Activated CD8-positive, alpha-beta memory T cell treated with anti-CD3 and anti-CD28 coated beads for 36 hours (primary cell): Measurements from ENCODE around the gene GABBR2. TPM values are rescaled to one million over a fixed set of nuclear protein-coding genes. Genes with fewer than 3 reads are reported as not detected.

Experiments used
- CTCF ChIA-PET: fragments of 350-600 bp; sonication (Branson Sonifier 250); formaldehyde crosslinking; loops from one replicate; lab custom pipeline; 2021; ENCODE audit warnings: antibody characterized with exemption; lab: Charles Lee
- POLR2A ChIA-PET: fragments of 350-600 bp; sonication (Branson Sonifier 250); formaldehyde crosslinking; loops from one replicate; lab custom pipeline; 2021; ENCODE audit warnings: antibody characterized with exemption; lab: Charles Lee
- total RNA-seq, 2 experiments: library from RNA; stranded (reverse); gene quantifications; one replicate each; pipeline ENCODE4 v1.2.3, GENCODE V29; 2021

Gene GABBR2
- total RNA-seq, 2 experiments from 2014 or later: not detected

- POLR2A ChIA-PET: no interaction called here
- CTCF ChIA-PET: no interaction called here
These were observed 271.2 kb downstream of the GABBR2 start for GRCh38 chr9:98437458-98438034.

GRCh38 chr9:98432960-98433359, 275.8 kb downstream of the GABBR2 start:
- CTCF ChIA-PET: no interaction called here
- POLR2A ChIA-PET: no interaction called here

DNA sequence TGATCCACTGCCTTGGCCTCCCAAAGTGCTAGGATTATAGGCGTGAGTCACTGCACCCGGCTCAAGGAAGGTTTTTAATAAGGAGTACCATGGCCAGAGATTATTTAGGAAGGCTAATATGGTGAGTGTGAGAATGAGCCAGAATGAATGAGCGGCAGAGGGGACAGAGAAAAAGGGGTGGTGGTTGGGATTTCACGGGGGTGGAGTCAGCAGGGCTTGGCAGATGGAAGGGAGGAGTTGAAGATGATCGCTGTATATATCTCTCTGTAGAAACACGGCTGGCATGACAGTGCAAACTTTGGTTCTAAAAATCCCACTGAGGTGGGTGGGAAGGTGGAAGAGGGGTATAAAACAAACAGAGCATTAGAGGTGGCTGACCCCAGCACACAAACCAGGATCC, 276.6 kb downstream of the GABBR2 start:
- CTCF ChIA-PET: no interaction called here
- POLR2A ChIA-PET: no interaction called here

- CTCF ChIA-PET: no interaction called here
- POLR2A ChIA-PET: no interaction called here
These were observed 278.0 kb downstream of the GABBR2 start for GRCh38 chr9:98430535-98431292.

GRCh38 chr9:98429613-98430012, 279.1 kb downstream of the GABBR2 start:
- CTCF ChIA-PET: no interaction called here
- POLR2A ChIA-PET: no interaction called here

DNA sequence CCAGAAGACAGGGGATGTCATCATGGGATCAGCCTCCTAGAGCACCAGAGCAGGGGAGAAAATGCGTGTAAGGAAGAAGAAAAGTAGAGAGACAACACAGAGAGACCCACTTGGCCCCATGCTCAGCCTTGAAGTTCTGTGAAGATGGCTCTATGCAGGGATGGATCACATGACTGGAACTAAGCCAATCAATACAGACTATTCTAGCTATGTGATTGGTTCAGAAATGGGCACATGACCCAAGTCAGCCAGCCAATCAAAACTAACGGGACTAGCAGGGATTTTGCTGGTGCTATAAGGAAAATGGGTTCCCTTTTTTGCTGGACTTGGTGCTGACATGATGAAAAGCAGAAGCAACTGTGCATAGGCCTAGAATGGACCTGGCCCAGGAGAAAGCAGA, 280.3 kb downstream of the GABBR2 start:
- ChIA-PET POLR2A (interaction anchor here (0.7 kb wide), 1 partner anchor 108 kb away, joined by 5 read pairs; no protein-coding TSS in a partner anchor), CTCF (no interaction called here)

DNA sequence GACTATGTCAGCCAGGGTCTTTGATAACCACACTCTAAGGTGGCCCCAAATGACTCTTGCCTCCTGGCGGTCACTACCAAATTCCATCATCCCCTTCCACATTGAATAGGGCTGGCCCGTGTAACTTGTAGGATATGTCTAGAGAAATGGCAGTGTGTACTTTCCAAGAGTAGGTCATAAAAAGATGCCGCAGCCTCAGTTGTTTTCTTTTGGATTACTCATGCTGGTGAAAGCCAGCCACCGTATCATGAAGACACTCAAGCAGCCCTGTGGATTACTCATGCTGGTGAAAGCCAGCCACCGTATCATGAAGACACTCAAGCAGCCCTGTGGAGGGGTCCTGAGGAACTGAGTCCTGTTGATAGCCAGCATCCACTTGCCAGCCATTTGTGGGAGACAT, 281.2 kb downstream of the GABBR2 start:
- POLR2A ChIA-PET: no interaction called here
- CTCF ChIA-PET: no interaction called here

DNA sequence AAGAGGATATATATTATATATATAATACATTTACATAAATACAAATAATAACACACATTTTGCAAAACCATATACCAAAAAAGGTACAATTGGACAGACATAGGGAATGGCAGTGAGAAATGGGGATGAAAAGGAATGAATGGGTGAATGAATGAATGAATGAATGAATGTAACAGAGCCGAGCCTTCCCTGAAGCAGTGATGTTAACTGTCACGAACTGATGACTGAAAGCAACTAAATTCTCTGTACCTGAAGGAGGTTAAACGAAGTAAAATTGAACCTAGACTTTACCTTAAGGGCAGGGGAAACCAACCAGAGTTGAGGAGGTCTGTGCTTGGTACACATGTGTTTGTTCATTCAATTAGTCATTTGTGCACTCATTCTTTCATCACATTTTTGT, 283.7 kb downstream of the GABBR2 start:
- ChIA-PET CTCF (no interaction called here), POLR2A (no interaction called here)

- CTCF ChIA-PET: no interaction called here
These were observed 289.5 kb downstream of the GABBR2 start for GRCh38 chr9:98419260-98419603.

DNA sequence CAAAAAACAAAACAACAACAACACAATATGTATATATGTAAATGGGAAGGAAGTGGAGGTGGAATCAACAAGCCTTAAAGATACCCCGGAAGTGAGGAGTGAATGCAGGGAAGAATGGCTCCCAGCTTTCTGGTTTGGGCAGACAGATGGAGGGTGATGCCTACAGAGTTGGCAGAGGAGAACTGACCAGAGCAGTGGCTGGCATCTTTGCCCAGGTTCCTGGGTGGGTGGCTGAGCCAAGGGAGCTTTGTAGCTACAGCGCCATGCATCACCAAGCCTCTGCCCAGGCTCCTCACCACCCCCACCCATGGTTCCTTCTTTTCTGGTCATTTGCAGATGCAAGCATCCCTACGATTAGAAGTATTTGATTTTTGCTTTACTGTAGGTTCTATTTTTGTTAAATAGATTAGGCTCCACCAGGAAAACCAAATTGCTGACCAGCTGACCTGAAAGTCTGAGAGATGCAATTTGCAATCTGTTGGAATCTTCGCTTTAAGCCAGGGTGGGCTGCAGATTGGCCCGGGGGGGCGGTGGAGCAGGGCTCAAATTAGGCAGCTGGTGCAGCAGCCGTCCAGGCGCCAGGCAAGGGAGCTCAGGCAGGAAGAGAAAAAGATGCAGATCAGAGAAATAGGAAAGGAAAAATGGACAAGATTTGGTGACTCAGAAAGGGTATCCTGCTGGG, 290.0 kb downstream of the GABBR2 start:
- CTCF ChIA-PET: no interaction called here
- POLR2A ChIA-PET: no interaction called here

More at GRCh38 chr9:98419260-98419603, 289.5 kb downstream of the GABBR2 start:
- POLR2A ChIA-PET: no interaction called here

DNA sequence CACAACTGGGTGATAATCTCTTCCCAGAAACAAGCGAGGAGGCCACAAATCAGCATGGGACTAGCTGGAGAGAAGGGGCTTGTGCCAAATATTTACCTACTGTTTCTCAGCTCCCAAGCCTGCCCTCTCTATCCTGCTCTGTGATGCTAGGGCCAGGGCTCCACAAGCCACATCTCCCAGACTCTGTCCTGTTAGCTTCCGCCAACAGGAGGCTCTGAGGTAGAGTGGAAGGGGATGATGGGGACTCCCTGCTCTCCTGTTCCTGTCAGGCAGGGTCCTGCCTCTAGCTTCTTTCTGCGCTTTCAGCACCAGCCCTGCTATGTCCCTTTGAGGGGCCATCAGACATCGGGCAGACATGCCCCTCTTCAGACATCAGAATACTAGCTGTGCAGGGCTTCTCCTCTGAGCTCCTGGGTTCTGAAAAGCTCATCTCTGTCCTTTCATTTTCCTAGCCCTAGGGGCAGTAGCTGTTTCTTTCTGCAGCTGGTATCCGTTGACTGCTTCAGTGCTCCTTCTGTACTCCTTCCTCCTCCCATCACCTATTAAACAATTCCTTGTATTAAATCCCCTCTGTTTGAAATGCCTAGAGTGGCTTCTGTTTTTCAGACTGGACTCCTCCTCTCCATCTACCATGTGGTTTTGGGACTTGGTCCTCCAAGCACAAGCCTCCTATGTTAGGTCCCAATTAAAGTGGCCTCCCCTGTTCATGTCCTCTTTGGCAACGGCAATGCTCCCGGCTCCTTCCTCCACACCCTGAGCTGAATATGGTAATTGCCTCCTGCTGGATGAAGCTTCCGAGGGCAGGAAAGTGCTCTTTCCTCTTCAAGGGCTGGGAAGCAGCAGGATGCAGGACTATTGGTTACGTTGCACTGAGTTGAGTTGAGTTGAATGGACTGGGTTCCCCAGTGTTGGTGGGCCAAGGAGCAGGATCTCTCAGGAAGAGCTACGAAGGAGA, 292.2 kb downstream of the GABBR2 start:
- ChIA-PET CTCF (no interaction called here), POLR2A (interaction anchor here (0.7 kb wide), 1 partner anchor 101 kb away, joined by 4 read pairs; no protein-coding TSS in a partner anchor)

DNA sequence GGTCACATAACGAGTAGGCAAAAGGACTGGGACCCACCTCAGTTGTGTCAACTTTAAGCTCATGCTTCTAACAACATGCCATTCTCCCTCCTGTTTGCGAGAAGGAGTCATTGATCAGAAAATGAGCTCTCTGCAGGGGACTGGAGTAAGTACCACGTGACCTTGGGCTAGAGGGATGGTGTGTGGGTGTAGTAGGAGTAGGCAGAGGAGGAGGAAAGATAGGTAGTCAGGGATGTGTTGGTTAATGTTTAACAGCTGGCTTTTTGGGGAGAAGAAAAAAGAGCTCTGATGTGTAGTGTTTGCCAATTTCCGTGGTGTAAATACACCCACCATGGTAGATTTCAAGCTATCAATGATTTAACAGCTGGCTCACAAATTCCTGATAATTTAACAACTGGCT, 293.0 kb downstream of the GABBR2 start:
- CTCF ChIA-PET: no interaction called here
- POLR2A ChIA-PET: interaction anchor here (0.7 kb wide), 1 partner anchor 100 kb away, joined by 4 read pairs; no protein-coding TSS in a partner anchor

DNA sequence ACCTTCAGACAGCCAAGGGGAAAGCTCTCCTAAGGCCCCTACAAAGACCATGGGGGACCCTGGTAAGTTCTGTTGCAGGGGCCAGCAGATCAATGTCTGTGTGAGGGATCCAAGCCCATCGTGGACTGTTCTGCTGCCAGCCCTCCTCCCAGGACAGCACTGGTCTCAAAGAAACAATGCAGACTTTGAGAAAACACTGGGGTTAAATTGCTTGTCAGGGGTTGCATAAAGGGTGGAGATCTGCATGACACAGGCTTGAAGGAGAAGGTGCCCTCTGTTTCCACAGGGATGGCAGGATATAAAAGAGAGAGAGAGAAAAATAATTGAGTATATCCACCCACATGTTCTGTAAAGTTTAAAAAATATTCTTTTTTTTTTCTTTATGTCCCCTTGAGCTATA, 295.7 kb downstream of the GABBR2 start:
- ChIA-PET POLR2A (no interaction called here), CTCF (no interaction called here)

DNA sequence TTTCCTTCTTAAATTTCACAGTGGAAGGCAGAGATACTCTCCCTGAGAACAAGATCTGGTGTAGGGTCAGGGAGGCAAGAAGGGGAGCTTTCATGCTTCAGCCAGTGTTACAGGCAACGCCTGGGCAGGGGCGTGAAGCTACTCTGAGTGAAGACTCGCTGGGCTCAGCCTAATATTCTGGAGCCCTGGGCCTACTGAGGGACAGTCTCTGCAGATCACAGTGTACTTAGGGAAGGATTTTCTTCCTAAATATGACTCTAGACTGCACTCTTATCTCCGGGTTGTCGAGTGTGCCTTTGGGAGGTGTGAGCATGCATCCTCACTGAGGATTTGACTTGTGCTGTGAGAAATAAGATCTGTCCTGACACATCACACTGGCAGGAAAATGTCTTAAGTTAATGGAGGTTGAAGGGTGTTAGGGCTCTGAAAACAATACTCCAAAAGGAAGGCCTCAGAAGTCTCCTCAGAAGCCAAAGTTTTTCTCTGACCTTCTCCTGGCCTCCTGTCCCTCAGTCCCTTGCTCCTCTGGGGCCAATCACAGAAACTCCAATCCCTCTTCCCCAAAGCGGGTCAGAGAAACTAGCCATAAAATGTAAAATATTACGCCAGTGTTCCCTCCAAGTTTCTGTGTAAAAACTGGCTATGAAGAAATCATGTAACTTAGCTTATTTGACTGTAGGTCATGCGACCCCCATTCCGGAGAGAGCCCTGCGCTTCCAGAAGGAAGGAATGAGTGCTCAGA, 296.5 kb downstream of the GABBR2 start:
- ChIA-PET POLR2A (no interaction called here), CTCF (no interaction called here)

- POLR2A ChIA-PET: interaction anchor here (0.5 kb wide), 1 partner anchor 153 kb away, joined by 4 read pairs; no protein-coding TSS in a partner anchor
- CTCF ChIA-PET: interaction anchor here (0.6 kb wide), 1 partner anchor 157 kb away, joined by 7 read pairs; no protein-coding TSS in a partner anchor
These were observed 298.5 kb downstream of the GABBR2 start for GRCh38 chr9:98410185-98410697.

GRCh38 chr9:98409719-98410118, 299.0 kb downstream of the GABBR2 start:
- ChIA-PET POLR2A (no interaction called here), CTCF (interaction anchor here (0.6 kb wide), 1 partner anchor 158 kb away, joined by 7 read pairs; no protein-coding TSS in a partner anchor)

DNA sequence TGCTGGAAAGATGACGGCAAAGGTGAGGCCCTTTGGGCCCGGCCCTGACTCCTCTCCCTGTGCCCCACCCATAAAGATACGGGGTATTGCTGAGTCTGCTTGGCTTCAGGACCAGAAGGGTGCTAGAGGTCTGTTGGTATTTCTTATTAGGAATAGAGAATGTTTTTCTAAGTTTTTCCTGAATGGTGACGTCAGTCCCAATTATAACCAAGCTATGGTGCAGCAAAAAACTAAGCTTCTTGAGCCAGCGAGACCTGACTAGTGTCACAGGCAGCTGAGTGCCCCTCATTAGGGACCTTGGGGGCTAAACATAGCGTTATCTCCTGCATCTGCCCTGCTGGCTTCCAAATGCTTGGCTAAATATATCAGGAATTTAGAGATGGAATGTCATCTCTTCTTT, 302.3 kb downstream of the GABBR2 start:
- ChIA-PET CTCF (no interaction called here), POLR2A (no interaction called here)

GRCh38 chr9:98404237-98404636, 304.5 kb downstream of the GABBR2 start:
- POLR2A ChIA-PET: no interaction called here
- CTCF ChIA-PET: no interaction called here
